Nephron progenitor cell (in vitro differentiated cells): ENCODE data around the gene TMEM72.

ENCODE experiments used
- DNase-seq: peaks from one replicate; pipeline ENCODE4 v3.0.0; 2021
- H3K27ac Mint-ChIP-seq: 2 replicates; pipeline ENCODE4 v1.8.0; 2021; ENCODE audit warnings: mild to moderate bottlenecking, moderate library complexity, mixed read lengths
- H3K27me3 Mint-ChIP-seq: 2 replicates; pipeline ENCODE4 v1.8.0; 2021; ENCODE audit warnings: mild to moderate bottlenecking, low read depth, mixed read lengths; ENCODE audit not compliant: poor library complexity
- H3K36me3 Mint-ChIP-seq: 2 replicates; pipeline ENCODE4 v1.8.0; 2021; ENCODE audit warnings: low read depth, mixed read lengths
- H3K4me1 Mint-ChIP-seq: 2 replicates; pipeline ENCODE4 v1.8.0; 2021; ENCODE audit warnings: mixed read lengths
- H3K4me3 Mint-ChIP-seq: 2 replicates; pipeline ENCODE4 v1.8.0; 2021; ENCODE audit warnings: mild to moderate bottlenecking, moderate library complexity, mixed read lengths
- H3K9me3 Mint-ChIP-seq: 2 replicates; pipeline ENCODE4 v1.8.0; 2021; ENCODE audit warnings: mild to moderate bottlenecking, moderate library complexity, mixed read lengths
- CTCF ChIP-seq: fragments of 200-600 bp; sonication (generic); IDR thresholded peaks from 2 replicates; pipeline ENCODE4 v1.5.0; 2021; ENCODE audit warnings: antibody characterized with exemption

Gene TMEM72

GRCh38 chr10:44883593-44884331, 27.4 kb upstream of the TMEM72 start:
- no peak overlapping the region for H3K27ac Mint-ChIP-seq
- peaks cover 63% of the 10 kb centered on the region for H3K4me1 Mint-ChIP-seq
- TF ChIP-seq CTCF = no peak
- peaks cover 12% of the 10 kb centered on the region for H3K27me3 Mint-ChIP-seq
- no peak for DNase-seq
- H3K9me3 Mint-ChIP-seq = no peaks in the 10 kb centered on the region
- no peaks in the 10 kb centered on the region for H3K36me3 Mint-ChIP-seq
- no peak overlapping the region for H3K4me3 Mint-ChIP-seq

- H3K36me3 Mint-ChIP-seq = no peaks in the 10 kb centered on the region
- no peak for TF ChIP-seq CTCF
- DNase-seq = no peak
- H3K4me3 Mint-ChIP-seq = no peak overlapping the region
- peaks cover 63% of the 10 kb centered on the region for H3K4me1 Mint-ChIP-seq
- H3K27ac Mint-ChIP-seq = no peak overlapping the region
- peaks cover 13% of the 10 kb centered on the region for H3K27me3 Mint-ChIP-seq
- H3K9me3 Mint-ChIP-seq = no peaks in the 10 kb centered on the region
Observed at GRCh38 chr10:44885710-44886109, 25.4 kb upstream of the TMEM72 start.

- Mint-ChIP-seq H3K9me3 (no peaks in the 10 kb centered on the region), H3K4me1 (peaks cover 55% of the 10 kb centered on the region), H3K27me3 (peaks cover 13% of the 10 kb centered on the region), H3K27ac (no peak overlapping the region), H3K36me3 (no peaks in the 10 kb centered on the region), H3K4me3 (no peak overlapping the region)
- DNase-seq = no peak
- TF ChIP-seq CTCF = no peak
Observed at GRCh38 chr10:44886966-44887365, 24.2 kb upstream of the TMEM72 start.

- Mint-ChIP-seq H3K4me1 (peaks cover 36% of the 10 kb centered on the region), H3K36me3 (no peaks in the 10 kb centered on the region), H3K27ac (no peak overlapping the region), H3K27me3 (peaks cover 13% of the 10 kb centered on the region), H3K4me3 (no peak overlapping the region), H3K9me3 (no peaks in the 10 kb centered on the region)
- no peak for DNase-seq
- TF ChIP-seq CTCF = no peak
Observed at GRCh38 chr10:44888886-44889285, 22.3 kb upstream of the TMEM72 start.

GRCh38 chr10:44889834-44890233, 21.3 kb upstream of the TMEM72 start:
- no peak for TF ChIP-seq CTCF
- Mint-ChIP-seq H3K9me3 (no peaks in the 10 kb centered on the region), H3K4me3 (no peak overlapping the region), H3K27me3 (peaks cover 14% of the 10 kb centered on the region), H3K4me1 (peaks cover 36% of the 10 kb centered on the region), H3K27ac (no peak overlapping the region), H3K36me3 (no peaks in the 10 kb centered on the region)
- DNase-seq = no peak
